ENCODE data around the gene PLN.

DNA sequence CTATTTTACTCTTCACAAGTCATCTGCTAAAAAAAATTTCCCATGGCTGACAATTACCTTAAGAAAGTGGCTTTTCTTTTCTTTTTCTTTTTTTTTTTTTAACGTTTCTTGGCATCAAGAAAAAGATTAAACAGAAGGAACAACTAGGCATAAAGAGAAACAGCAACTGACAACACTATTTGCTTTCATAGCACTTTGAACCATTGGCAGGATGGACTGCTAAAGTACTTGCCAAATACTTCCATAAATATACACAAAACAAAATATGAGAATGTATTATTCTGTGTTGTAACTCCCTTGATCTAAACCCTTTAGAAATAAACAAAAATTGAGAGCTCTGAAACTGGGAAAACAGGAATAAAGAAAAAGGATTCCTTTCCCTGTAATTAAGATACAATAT, 20.0 kb upstream of the PLN start:
- TF ChIP-seq, protein P1, sequence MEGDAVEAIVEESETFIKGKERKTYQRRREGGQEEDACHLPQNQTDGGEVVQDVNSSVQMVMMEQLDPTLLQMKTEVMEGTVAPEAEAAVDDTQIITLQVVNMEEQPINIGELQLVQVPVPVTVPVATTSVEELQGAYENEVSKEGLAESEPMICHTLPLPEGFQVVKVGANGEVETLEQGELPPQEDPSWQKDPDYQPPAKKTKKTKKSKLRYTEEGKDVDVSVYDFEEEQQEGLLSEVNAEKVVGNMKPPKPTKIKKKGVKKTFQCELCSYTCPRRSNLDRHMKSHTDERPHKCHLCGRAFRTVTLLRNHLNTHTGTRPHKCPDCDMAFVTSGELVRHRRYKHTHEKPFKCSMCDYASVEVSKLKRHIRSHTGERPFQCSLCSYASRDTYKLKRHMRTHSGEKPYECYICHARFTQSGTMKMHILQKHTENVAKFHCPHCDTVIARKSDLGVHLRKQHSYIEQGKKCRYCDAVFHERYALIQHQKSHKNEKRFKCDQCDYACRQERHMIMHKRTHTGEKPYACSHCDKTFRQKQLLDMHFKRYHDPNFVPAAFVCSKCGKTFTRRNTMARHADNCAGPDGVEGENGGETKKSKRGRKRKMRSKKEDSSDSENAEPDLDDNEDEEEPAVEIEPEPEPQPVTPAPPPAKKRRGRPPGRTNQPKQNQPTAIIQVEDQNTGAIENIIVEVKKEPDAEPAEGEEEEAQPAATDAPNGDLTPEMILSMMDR (IDR thresholded peaks at IDR 0.05; ENCODE audit: poor library complexity), result no peak
- no peak for TF ChIP-seq EZH2 (IDR thresholded peaks at IDR 0.05; ENCODE audit: borderline replicate concordance)
- no peak for TF ChIP-seq EZH2phosphoT487 (IDR thresholded peaks at IDR 0.05; ENCODE audit: low read depth, severe bottlenecking, unreplicated experiment)

Data from hepatocyte (in vitro differentiated cells).